NCI-H2227 (cell line): Measurements from ENCODE around the gene ANKS4B.
"Not testable (repeated sequence)": the region's sequence is repeated elsewhere in the genome, so short reads cannot be mapped to it uniquely, and the experiment has no call there.

Source experiments
- DNase-seq: peaks from one replicate; lab custom pipeline; 2025; ENCODE audit not compliant: unreplicated experiment; lab: John Stamatoyannopoulos, UW

The ANKS4B gene

DNA sequence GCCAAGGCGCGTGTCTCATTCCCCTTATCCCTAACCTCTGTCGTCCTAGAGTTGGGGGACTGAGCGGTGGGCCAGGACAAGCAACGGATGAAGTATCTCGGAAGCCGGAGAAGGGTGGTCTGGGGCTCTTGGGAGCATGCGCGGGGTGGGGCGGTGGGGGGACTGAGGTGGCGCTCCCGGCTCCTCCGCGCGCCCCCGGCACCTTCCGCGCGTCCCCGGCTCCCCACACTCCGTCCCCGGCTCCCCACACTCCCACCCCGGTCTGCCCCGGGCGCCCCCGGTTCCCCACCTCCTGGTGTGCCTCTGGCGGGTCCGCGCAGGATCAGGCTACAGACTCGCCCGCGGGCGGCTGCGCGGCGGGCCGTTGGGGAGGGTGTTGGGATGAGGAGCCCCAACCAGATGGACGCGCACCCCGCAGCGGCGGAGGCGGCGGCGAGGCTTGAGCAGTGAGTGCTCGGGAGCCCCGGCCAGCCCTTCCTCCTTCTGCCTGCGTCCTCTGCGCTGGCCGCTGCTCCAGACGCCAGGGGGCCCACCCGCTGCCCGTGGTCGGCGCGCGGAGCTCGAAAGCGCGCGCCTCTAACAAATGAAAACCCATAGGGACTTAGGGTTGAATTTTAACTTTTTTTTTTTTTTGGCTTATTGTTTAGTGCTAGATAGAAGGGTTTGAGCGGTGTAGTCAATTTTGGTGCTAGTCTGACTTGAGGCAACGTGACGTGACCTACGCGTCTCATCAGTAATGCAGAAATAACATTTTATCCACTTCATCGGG lies 50.2 kb downstream of the ANKS4B start:
- DNase-seq, result peak; percentile 44

DNA sequence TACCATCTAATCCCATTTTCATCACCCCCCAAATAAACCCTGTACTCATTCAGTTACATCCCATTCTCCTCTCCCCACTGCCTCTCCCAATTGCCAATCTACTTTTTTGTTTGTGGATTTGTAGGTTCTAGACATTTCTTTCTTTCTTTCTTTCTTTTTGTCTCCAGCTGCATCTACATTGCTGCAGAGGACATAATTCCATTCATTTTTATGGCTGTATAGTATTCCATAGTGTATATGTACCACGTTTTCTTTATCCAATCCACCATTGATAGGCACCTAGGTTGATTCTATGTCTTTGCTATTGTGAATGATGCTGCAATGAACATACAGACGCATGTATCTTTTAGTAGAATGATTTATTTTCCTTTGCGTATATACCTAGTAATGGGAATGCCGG lies 50.9 kb downstream of the ANKS4B start:
- DNase-seq, result no peak

DNA sequence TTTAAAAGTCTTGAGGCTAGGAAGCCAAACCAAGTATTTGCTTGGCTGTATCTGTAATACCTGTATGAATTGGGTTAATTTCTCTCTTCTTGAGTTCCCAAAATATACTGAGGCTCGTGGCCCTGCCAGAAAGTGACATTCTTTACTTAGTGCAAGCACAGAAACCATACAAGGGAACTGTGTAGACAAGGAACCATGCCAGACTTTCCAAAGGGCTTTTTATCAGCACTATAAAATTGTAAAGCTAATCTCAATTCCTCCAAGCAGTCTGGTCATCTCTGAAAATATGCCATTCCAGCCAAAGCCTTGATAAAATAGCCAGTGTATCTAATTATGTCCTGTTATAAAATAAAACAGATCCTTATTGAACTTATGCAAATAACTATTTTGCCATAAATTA lies 51.8 kb downstream of the ANKS4B start:
- DNase-seq, result no peak

DNA sequence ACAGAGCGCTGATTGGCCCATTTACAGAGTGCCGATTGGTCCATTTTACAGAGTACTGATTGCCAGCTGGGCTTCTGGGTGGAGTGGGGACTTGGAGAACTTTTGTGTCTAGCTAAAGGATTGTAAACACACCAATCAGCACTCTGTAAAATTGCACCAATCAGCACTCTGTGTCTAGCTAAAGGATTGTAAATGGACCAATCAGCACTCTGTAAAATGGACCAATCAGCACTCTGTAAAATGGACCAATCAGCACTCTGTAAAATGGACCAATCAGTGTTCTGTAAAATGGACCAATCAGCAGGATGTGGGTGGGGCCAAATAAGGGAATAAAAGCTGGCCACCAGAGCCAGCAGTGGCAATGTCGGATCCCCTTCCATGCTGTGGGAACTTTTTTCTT lies 56.3 kb downstream of the ANKS4B start:
- not testable (repeated sequence) for DNase-seq

DNA sequence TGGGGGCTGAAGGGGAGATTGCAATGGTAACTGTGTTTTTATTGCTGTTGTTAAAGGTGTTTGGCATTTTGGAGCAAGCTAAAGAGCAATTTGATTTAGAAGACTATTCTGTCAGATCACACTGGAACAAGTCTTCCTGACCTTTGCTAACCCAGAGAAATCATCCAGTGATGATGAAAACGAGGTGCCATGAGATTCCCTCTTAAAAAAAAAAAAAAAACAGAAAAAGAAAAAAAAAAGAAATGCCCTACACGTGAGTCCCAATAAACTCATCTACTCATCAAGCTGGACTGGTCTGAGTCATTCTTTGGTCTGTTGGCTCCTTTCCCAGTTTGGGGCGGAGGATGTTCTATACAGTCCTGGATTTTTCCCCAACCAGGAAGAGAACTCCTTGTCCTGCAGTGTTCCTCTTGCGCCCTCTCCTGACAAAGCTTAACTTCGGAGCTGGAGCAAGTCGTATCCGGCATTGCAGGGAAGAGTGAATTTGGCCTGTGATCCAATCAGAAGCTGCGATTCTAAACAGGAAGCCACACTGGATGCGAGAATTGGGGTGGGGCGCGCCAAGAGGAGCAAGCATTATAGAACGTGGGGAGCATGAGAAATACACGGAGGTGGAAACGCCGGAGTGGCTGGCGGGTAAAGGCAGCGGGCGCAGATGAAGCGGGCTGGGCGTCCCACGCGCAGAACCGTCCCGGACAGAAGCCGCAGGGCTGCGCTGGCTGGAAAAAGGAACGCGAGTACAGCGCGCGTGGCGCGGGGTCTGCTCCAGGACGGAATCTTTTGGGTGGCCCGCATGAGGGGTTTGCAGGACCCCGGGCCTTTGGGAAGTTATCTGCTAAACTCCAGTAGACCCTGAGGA lies 67.0 kb downstream of the ANKS4B start:
- DNase-seq, result peak; percentile 93

DNA sequence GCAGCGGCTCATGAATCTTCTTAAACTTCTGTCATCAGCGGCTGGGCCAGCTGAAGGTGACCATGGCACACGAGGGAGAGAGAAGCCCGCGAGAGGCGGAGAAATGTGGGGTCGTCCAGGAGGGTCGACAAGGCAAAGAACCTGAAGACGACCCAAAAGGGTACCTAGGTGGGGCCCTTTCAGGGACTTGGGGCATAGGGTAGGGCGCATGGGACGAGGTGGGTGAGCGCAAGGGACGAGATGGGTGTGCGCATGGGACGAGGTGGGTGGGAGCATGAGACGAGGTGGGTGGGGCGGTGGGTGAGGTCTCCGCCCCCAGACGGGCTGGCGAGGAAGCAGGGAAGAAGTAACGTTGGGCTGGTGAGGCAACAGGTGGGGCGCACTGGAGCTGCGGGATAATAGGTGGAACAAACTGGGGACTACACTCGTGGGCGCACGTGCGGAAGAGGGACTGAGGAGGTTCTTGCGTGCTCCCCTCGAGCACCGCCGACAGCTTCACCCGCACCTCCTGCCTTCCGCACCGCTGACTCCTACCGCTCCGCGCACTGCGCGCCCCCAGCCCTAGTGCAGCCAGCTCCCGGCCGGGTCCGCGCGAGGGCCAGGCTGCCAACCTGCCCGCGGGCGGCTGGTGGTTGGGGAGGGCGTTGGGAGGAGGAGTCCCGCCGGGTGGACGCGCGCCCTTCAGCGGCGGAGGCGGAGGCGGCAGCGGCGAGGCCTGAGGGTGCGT lies 67.8 kb downstream of the ANKS4B start:
- DNase-seq, result peak; percentile 50

DNA sequence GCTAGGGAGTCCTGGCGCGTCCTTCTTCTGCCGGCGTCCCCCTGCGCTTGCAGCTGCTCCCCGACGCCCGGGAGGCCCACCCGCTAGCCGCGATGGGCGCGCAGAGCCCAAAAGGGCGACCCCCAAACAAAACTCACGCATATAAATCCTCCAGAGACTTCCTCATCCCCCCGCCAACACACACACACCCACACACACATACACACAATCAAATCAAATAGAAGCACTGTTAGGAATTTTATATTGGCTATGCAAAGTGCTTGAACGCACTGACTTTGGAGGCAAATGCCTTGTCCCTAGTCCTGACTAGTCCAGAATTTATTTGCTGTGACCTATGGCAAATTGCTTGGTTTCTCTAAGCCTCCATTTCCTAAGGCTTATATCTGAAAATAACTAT lies 68.4 kb downstream of the ANKS4B start:
- DNase-seq, result no peak

DNA sequence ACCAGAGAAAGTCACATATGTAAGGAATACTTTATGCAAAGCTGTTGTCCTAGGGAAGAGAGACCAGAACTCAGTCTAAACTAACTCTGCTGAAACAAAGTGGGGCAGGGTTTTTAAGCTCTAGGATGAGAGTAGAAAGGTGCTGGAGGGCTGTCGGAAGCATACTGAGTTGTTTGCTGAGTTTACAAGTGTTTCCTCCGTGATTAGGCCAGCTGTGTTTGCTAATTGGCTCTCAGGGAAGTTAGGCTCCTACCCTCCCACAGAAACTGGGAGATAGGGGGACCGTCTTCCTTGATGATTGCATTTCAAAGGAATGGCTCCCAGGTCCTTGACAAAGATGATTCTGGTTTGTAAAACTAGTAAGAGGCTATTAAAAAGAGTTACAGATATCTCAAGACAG lies 69.0 kb downstream of the ANKS4B start:
- DNase-seq, result no peak

DNA sequence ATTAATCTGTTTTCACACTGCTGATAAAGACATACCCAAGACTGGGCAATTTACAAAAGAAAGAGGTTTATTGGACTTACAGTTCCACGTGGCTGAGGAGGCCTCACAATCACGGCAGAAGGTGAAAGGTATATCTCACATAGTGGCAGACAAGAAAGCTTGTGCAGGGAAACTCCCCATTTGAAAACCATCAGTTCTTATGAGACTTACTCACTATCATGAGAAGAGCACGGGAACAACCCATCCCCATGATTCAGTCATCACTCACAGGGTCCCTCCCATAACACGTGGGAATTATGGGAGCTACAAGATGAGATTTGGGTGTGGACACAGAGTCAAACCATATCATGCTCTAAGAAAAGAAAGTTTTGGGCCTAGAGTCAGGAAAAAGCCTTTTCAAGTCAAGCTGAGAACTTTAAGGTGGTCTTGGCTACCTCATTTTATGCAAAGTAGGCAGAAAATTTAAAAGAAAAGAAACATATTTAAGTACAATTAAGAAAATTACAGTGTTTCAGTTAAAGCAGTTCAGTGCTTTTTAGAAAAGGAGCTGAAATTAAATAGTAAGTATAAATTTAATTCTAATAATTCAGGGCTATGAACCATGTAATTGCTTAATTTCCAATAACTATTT lies 69.5 kb downstream of the ANKS4B start:
- no peak for DNase-seq
